ENCODE data around the gene CACNA2D1. TPM values are rescaled to one million over a fixed set of nuclear protein-coding genes. Genes with fewer than 3 reads are reported as not detected.

CACNA2D1 gene
- total RNA-seq, 2 experiments from 2014 or later, result not detected

GRCh38 chr7:82430500-82431465 is 12.8 kb downstream of the CACNA2D1 start:
- no peak overlapping the region for H3K4me3 Mint-ChIP-seq
- intact Hi-C loops (cut with micrococcal nuclease), result no loop called here
- no peaks in the 10 kb centered on the region for H3K27me3 Mint-ChIP-seq (ENCODE audit: low read depth)
- no peaks in the 10 kb centered on the region for H3K4me1 Mint-ChIP-seq (ENCODE audit: low read depth)
- no peaks in the 10 kb centered on the region for H3K9me3 Mint-ChIP-seq
- CTCF ChIA-PET, result no interaction called here
- no peak overlapping the region for H3K27ac Mint-ChIP-seq
- H3K36me3 Mint-ChIP-seq (ENCODE audit: low read depth), result no peaks in the 10 kb centered on the region
- no peak for DNase-seq

- no peak for DNase-seq
- H3K27ac Mint-ChIP-seq, result no peak overlapping the region
- intact Hi-C loops (cut with micrococcal nuclease), result no loop called here
- H3K36me3 Mint-ChIP-seq (ENCODE audit: low read depth), result no peaks in the 10 kb centered on the region
- no peaks in the 10 kb centered on the region for H3K27me3 Mint-ChIP-seq (ENCODE audit: low read depth)
- no peaks in the 10 kb centered on the region for H3K4me1 Mint-ChIP-seq (ENCODE audit: low read depth)
- no peak overlapping the region for H3K4me3 Mint-ChIP-seq
- CTCF ChIA-PET, result no interaction called here
- H3K9me3 Mint-ChIP-seq, result no peaks in the 10 kb centered on the region
Measured at GRCh38 chr7:82429408-82429807, 14.2 kb downstream of the CACNA2D1 start.

- intact Hi-C loops (cut with micrococcal nuclease), result no loop called here
- Mint-ChIP-seq H3K4me3 (no peak overlapping the region), H3K27me3 (ENCODE audit: low read depth) (no peaks in the 10 kb centered on the region), H3K4me1 (ENCODE audit: low read depth) (no peaks in the 10 kb centered on the region), H3K9me3 (no peaks in the 10 kb centered on the region), H3K36me3 (ENCODE audit: low read depth) (no peaks in the 10 kb centered on the region), H3K27ac (no peak overlapping the region)
- CTCF ChIA-PET, result no interaction called here
- DNase-seq, result no peak
Measured at GRCh38 chr7:82428186-82428961, 15.2 kb downstream of the CACNA2D1 start.

- no peak for DNase-seq
- Mint-ChIP-seq H3K27me3 (ENCODE audit: low read depth) (no peaks in the 10 kb centered on the region), H3K9me3 (no peaks in the 10 kb centered on the region), H3K4me3 (no peak overlapping the region), H3K4me1 (ENCODE audit: low read depth) (no peaks in the 10 kb centered on the region), H3K27ac (no peak overlapping the region), H3K36me3 (ENCODE audit: low read depth) (no peaks in the 10 kb centered on the region)
- intact Hi-C loops (cut with micrococcal nuclease), result no loop called here
- CTCF ChIA-PET, result no interaction called here
Measured at GRCh38 chr7:82423446-82423845, 20.1 kb downstream of the CACNA2D1 start.

- intact Hi-C loops (cut with micrococcal nuclease), result no loop called here
- Mint-ChIP-seq H3K27me3 (ENCODE audit: low read depth) (no peaks in the 10 kb centered on the region), H3K4me1 (ENCODE audit: low read depth) (no peaks in the 10 kb centered on the region), H3K9me3 (no peaks in the 10 kb centered on the region), H3K27ac (no peak overlapping the region), H3K36me3 (ENCODE audit: low read depth) (no peaks in the 10 kb centered on the region), H3K4me3 (no peak overlapping the region)
- CTCF ChIA-PET, result interaction anchor here (0.7 kb wide), 1 partner anchor 1406 kb away, joined by 3 read pairs; no protein-coding TSS in a partner anchor
- DNase-seq, result no peak
Measured at GRCh38 chr7:82419200-82419599, 24.4 kb downstream of the CACNA2D1 start.

GRCh38 chr7:82417898-82418297 is 25.7 kb downstream of the CACNA2D1 start:
- CTCF ChIA-PET, result no interaction called here
- intact Hi-C loops (cut with micrococcal nuclease), result no loop called here
- H3K27me3 Mint-ChIP-seq (ENCODE audit: low read depth), result no peaks in the 10 kb centered on the region
- H3K4me1 Mint-ChIP-seq (ENCODE audit: low read depth), result no peaks in the 10 kb centered on the region
- DNase-seq, result no peak
- H3K27ac Mint-ChIP-seq, result no peak overlapping the region
- no peak overlapping the region for H3K4me3 Mint-ChIP-seq
- H3K36me3 Mint-ChIP-seq (ENCODE audit: low read depth), result no peaks in the 10 kb centered on the region
- no peaks in the 10 kb centered on the region for H3K9me3 Mint-ChIP-seq

GRCh38 chr7:82416402-82416801 is 27.2 kb downstream of the CACNA2D1 start:
- Mint-ChIP-seq H3K4me3 (no peak overlapping the region), H3K4me1 (ENCODE audit: low read depth) (no peaks in the 10 kb centered on the region), H3K36me3 (ENCODE audit: low read depth) (no peaks in the 10 kb centered on the region), H3K27me3 (ENCODE audit: low read depth) (no peaks in the 10 kb centered on the region), H3K27ac (no peak overlapping the region), H3K9me3 (no peaks in the 10 kb centered on the region)
- DNase-seq, result no peak
- intact Hi-C loops (cut with micrococcal nuclease), result no loop called here
- CTCF ChIA-PET, result no interaction called here

- Mint-ChIP-seq H3K27me3 (ENCODE audit: low read depth) (no peaks in the 10 kb centered on the region), H3K27ac (no peak overlapping the region), H3K4me3 (no peak overlapping the region), H3K4me1 (ENCODE audit: low read depth) (no peaks in the 10 kb centered on the region), H3K36me3 (ENCODE audit: low read depth) (no peaks in the 10 kb centered on the region), H3K9me3 (no peaks in the 10 kb centered on the region)
- DNase-seq, result no peak
- intact Hi-C loops (cut with micrococcal nuclease), result no loop called here
- CTCF ChIA-PET, result no interaction called here
Measured at GRCh38 chr7:82414389-82414788, 29.2 kb downstream of the CACNA2D1 start.

GRCh38 chr7:82413237-82413636 is 30.3 kb downstream of the CACNA2D1 start:
- no peak overlapping the region for H3K4me3 Mint-ChIP-seq
- H3K27me3 Mint-ChIP-seq (ENCODE audit: low read depth), result no peaks in the 10 kb centered on the region
- no peak overlapping the region for H3K27ac Mint-ChIP-seq
- H3K4me1 Mint-ChIP-seq (ENCODE audit: low read depth), result no peaks in the 10 kb centered on the region
- CTCF ChIA-PET, result no interaction called here
- H3K9me3 Mint-ChIP-seq, result no peaks in the 10 kb centered on the region
- no peaks in the 10 kb centered on the region for H3K36me3 Mint-ChIP-seq (ENCODE audit: low read depth)
- intact Hi-C loops (cut with micrococcal nuclease), result no loop called here
- DNase-seq, result no peak

GRCh38 chr7:82411732-82412131 is 31.8 kb downstream of the CACNA2D1 start:
- H3K36me3 Mint-ChIP-seq (ENCODE audit: low read depth), result no peaks in the 10 kb centered on the region
- CTCF ChIA-PET, result no interaction called here
- no peaks in the 10 kb centered on the region for H3K9me3 Mint-ChIP-seq
- H3K27ac Mint-ChIP-seq, result no peak overlapping the region
- intact Hi-C loops (cut with micrococcal nuclease), result no loop called here
- H3K4me1 Mint-ChIP-seq (ENCODE audit: low read depth), result no peaks in the 10 kb centered on the region
- H3K4me3 Mint-ChIP-seq, result no peak overlapping the region
- no peaks in the 10 kb centered on the region for H3K27me3 Mint-ChIP-seq (ENCODE audit: low read depth)
- DNase-seq, result no peak

- Mint-ChIP-seq H3K36me3 (ENCODE audit: low read depth) (no peaks in the 10 kb centered on the region), H3K4me3 (no peak overlapping the region), H3K4me1 (ENCODE audit: low read depth) (no peaks in the 10 kb centered on the region), H3K27ac (no peak overlapping the region), H3K9me3 (no peaks in the 10 kb centered on the region), H3K27me3 (ENCODE audit: low read depth) (no peaks in the 10 kb centered on the region)
- CTCF ChIA-PET, result no interaction called here
- no peak for DNase-seq
- intact Hi-C loops (cut with micrococcal nuclease), result no loop called here
Measured at GRCh38 chr7:82410461-82410860, 33.1 kb downstream of the CACNA2D1 start.

- Mint-ChIP-seq H3K27me3 (ENCODE audit: low read depth) (no peaks in the 10 kb centered on the region), H3K27ac (no peak overlapping the region), H3K4me3 (no peak overlapping the region), H3K4me1 (ENCODE audit: low read depth) (no peaks in the 10 kb centered on the region), H3K36me3 (ENCODE audit: low read depth) (no peaks in the 10 kb centered on the region), H3K9me3 (no peaks in the 10 kb centered on the region)
- DNase-seq, result no peak
- CTCF ChIA-PET, result no interaction called here
- intact Hi-C loops (cut with micrococcal nuclease), result no loop called here
Measured at GRCh38 chr7:82406937-82407336, 36.6 kb downstream of the CACNA2D1 start.

- Mint-ChIP-seq H3K4me3 (no peak overlapping the region), H3K27ac (no peak overlapping the region), H3K27me3 (ENCODE audit: low read depth) (no peaks in the 10 kb centered on the region), H3K36me3 (ENCODE audit: low read depth) (no peaks in the 10 kb centered on the region), H3K9me3 (no peaks in the 10 kb centered on the region), H3K4me1 (ENCODE audit: low read depth) (no peaks in the 10 kb centered on the region)
- intact Hi-C loops (cut with micrococcal nuclease), result no loop called here
- CTCF ChIA-PET, result no interaction called here
- no peak for DNase-seq
Measured at GRCh38 chr7:82405301-82405700, 38.3 kb downstream of the CACNA2D1 start.
